HL-60 (cell line): ENCODE results near the gene MAST2.

Source experiments
- DNase-seq, 2 experiments: peaks; one replicate each; pipeline ENCODE4 v3.0.0-alpha.2; 2010 to 2020; ENCODE audit warnings: low read depth in 1 of 2, low spot score in 1 of 2
- H3K27ac ChIP-seq: fragments of 250-450 bp; sonication (Bioruptor Pico); replicated peaks from 2 replicates; pipeline ENCODE4 v1.5.1; 2020; ENCODE audit warnings: mild to moderate bottlenecking, moderate library complexity
- H3K27me3 ChIP-seq: fragments of 250-450 bp; sonication (Bioruptor Pico); 2 replicates; pipeline ENCODE4 v1.5.1; 2021; ENCODE audit warnings: mild to moderate bottlenecking, moderate library complexity; ENCODE audit not compliant: insufficient read depth, poor library complexity, severe bottlenecking
- H3K4me3 ChIP-seq: replicated peaks from 2 replicates; pipeline ENCODE4 v1.5.1; 2011; ENCODE audit warnings: mild to moderate bottlenecking, control low read depth, low read length; ENCODE audit not compliant: insufficient read depth
- GABPA ChIP-seq: IDR thresholded peaks from 2 replicates; pipeline ENCODE4 v1.6.1; 2012; ENCODE audit warnings: low read depth
- POLR2AphosphoS5 ChIP-seq: IDR thresholded peaks from 2 replicates; pipeline ENCODE4 v1.6.1; 2012; ENCODE audit warnings: low read depth
- SPI1 ChIP-seq: IDR thresholded peaks from 2 replicates; pipeline ENCODE4 v1.6.1; 2012; ENCODE audit warnings: low read depth, mild to moderate bottlenecking, borderline replicate concordance
- TF ChIP-seq, protein P1 (sequence below): IDR thresholded peaks from 2 replicates; pipeline ENCODE4 v1.6.1; 2012; ENCODE audit warnings: low read depth; ENCODE audit not compliant: insufficient replicate concordance
- TF ChIP-seq, protein P2 (sequence below): IDR thresholded peaks from one replicate; pipeline ENCODE4 v1.5.1; 2011; ENCODE audit warnings: low read length, control low read depth, inconsistent platforms; ENCODE audit not compliant: insufficient read depth

MAST2 gene

DNA sequence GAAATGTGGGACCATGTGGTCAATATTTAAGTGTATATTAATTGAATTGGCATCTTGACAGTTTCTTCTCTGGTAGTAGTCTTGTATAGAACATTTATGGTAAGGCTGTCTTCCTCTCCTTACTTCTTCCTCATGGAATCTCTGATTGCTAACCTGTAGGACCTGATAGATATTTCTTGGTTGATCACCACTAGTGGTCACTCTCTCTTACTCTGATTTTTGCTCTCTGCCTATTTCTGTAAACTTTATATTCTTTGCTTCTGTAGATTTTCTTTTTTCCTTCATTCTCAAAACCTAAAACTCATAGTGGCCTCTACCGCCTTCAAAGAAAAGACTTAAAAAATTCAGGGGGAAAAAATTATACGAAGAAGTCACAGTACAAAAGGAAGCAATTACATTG lies 21.2 kb downstream of the MAST2 start:
- no peak for DNase-seq
- Histone ChIP-seq H3K4me3 (no peak overlapping the region), H3K27ac (no peak overlapping the region), H3K27me3 (no peaks in the 10 kb centered on the region)
- TF ChIP-seq, protein P1, sequence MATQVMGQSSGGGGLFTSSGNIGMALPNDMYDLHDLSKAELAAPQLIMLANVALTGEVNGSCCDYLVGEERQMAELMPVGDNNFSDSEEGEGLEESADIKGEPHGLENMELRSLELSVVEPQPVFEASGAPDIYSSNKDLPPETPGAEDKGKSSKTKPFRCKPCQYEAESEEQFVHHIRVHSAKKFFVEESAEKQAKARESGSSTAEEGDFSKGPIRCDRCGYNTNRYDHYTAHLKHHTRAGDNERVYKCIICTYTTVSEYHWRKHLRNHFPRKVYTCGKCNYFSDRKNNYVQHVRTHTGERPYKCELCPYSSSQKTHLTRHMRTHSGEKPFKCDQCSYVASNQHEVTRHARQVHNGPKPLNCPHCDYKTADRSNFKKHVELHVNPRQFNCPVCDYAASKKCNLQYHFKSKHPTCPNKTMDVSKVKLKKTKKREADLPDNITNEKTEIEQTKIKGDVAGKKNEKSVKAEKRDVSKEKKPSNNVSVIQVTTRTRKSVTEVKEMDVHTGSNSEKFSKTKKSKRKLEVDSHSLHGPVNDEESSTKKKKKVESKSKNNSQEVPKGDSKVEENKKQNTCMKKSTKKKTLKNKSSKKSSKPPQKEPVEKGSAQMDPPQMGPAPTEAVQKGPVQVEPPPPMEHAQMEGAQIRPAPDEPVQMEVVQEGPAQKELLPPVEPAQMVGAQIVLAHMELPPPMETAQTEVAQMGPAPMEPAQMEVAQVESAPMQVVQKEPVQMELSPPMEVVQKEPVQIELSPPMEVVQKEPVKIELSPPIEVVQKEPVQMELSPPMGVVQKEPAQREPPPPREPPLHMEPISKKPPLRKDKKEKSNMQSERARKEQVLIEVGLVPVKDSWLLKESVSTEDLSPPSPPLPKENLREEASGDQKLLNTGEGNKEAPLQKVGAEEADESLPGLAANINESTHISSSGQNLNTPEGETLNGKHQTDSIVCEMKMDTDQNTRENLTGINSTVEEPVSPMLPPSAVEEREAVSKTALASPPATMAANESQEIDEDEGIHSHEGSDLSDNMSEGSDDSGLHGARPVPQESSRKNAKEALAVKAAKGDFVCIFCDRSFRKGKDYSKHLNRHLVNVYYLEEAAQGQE = no peak
- TF ChIP-seq POLR2AphosphoS5 = no peak
- TF ChIP-seq GABPA = no peak
- TF ChIP-seq, protein P2, sequence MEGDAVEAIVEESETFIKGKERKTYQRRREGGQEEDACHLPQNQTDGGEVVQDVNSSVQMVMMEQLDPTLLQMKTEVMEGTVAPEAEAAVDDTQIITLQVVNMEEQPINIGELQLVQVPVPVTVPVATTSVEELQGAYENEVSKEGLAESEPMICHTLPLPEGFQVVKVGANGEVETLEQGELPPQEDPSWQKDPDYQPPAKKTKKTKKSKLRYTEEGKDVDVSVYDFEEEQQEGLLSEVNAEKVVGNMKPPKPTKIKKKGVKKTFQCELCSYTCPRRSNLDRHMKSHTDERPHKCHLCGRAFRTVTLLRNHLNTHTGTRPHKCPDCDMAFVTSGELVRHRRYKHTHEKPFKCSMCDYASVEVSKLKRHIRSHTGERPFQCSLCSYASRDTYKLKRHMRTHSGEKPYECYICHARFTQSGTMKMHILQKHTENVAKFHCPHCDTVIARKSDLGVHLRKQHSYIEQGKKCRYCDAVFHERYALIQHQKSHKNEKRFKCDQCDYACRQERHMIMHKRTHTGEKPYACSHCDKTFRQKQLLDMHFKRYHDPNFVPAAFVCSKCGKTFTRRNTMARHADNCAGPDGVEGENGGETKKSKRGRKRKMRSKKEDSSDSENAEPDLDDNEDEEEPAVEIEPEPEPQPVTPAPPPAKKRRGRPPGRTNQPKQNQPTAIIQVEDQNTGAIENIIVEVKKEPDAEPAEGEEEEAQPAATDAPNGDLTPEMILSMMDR = no peak
- no peak for TF ChIP-seq SPI1

DNA sequence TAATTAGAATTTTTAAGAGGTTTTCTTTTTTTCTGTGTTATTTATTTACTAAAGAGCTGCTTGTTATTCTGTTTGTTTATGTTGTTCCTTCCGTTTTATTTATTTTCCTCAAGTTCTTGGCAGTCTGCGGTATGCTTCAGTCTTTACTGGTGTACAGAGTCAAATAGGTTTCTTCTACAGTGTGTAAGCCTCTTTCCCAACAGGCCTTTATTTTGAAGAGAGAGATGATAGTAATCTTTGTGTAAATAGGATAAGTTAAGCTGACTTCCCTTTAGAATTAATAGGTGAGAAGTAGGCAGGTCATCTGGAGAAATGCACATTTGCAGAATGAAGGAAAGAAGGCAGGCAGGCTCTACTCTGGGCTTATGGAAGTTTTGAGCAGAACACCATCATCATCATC lies 23.8 kb downstream of the MAST2 start:
- TF ChIP-seq, protein P2 = no peak
- TF ChIP-seq, protein P1 = no peak
- TF ChIP-seq GABPA = no peak
- TF ChIP-seq POLR2AphosphoS5 = no peak
- no peak for TF ChIP-seq SPI1
- no peaks in the 10 kb centered on the region for H3K27me3 ChIP-seq
- H3K4me3 ChIP-seq = no peak overlapping the region
- DNase-seq = no peak
- H3K27ac ChIP-seq = no peak overlapping the region

DNA sequence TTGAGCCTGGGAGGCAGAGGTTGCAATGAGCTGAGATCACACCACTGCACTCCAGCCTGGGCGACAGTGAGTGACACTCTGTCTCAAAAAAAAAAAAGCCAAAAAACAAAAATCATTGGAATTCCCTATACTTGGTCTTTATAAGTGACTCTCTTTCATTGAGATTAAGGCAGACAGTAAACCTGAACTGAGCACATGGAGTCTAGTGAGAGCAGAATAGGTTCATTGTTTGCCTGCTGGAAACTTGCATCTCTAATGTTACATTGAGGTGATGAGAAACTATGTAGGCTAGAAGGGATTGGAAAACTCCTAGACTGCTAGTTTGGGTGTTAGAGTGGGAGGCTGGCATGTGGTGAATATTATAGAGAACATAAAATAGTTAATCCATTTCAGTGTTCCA lies 25.4 kb downstream of the MAST2 start:
- no peak overlapping the region for H3K4me3 ChIP-seq
- no peak for TF ChIP-seq SPI1
- TF ChIP-seq, protein P2 = no peak
- no peak for TF ChIP-seq GABPA
- TF ChIP-seq POLR2AphosphoS5 = no peak
- TF ChIP-seq, protein P1 = no peak
- DNase-seq = no peak
- no peaks in the 10 kb centered on the region for H3K27me3 ChIP-seq
- no peak overlapping the region for H3K27ac ChIP-seq
